Central memory CD8-positive, alpha-beta T cell (primary cell): ENCODE results near the gene ACTR3.

Source experiments
- ATAC-seq: fragments of 150-1000 bp; cut with Tn5 transposase; replicated peaks from 2 replicates; pipeline ENCODE4 v1.10.0; 2022; ENCODE audit warnings: mild to moderate bottlenecking, moderate FRiP score, moderate number of reproducible peaks; ENCODE audit not compliant: poor library complexity, severe bottlenecking; ENCODE audit errors: extremely low read depth
- DNase-seq, 2 donors: peaks; one replicate each; pipeline ENCODE4 v3.0.0; 2021; ENCODE audit warnings: low spot score in 2 of 2
- H3K27ac Mint-ChIP-seq: one replicate; pipeline ENCODE4 v1.8.0; 2022; ENCODE audit warnings: low read depth, mild to moderate bottlenecking, moderate library complexity, mixed read lengths
- H3K27me3 Mint-ChIP-seq: one replicate; pipeline ENCODE4 v1.8.0; 2022; ENCODE audit warnings: mixed read lengths
- H3K36me3 Mint-ChIP-seq: one replicate; pipeline ENCODE4 v1.8.0; 2022; ENCODE audit warnings: mild to moderate bottlenecking, moderate library complexity, mixed read lengths; ENCODE audit not compliant: insufficient read depth
- H3K4me1 Mint-ChIP-seq: one replicate; pipeline ENCODE4 v1.8.0; 2022; ENCODE audit warnings: mixed read lengths
- H3K4me3 Mint-ChIP-seq: one replicate; pipeline ENCODE4 v1.8.0; 2022; ENCODE audit warnings: mild to moderate bottlenecking, moderate library complexity, mixed read lengths
- H3K9me3 Mint-ChIP-seq: one replicate; pipeline ENCODE4 v1.8.0; 2022; ENCODE audit warnings: mixed read lengths

The ACTR3 gene

GRCh38 chr2:113978524-113979190 lies 88.8 kb downstream of the ACTR3 start:
- DNase-seq = no peak
- no peaks in the 10 kb centered on the region for H3K27me3 Mint-ChIP-seq
- no peaks in the 10 kb centered on the region for H3K9me3 Mint-ChIP-seq
- H3K27ac Mint-ChIP-seq = peak overlapping the region; percentile 72
- H3K4me3 Mint-ChIP-seq = no peak overlapping the region
- no peaks in the 10 kb centered on the region for H3K4me1 Mint-ChIP-seq
- H3K36me3 Mint-ChIP-seq = peaks cover 14% of the 10 kb centered on the region
- no peak for ATAC-seq

DNA sequence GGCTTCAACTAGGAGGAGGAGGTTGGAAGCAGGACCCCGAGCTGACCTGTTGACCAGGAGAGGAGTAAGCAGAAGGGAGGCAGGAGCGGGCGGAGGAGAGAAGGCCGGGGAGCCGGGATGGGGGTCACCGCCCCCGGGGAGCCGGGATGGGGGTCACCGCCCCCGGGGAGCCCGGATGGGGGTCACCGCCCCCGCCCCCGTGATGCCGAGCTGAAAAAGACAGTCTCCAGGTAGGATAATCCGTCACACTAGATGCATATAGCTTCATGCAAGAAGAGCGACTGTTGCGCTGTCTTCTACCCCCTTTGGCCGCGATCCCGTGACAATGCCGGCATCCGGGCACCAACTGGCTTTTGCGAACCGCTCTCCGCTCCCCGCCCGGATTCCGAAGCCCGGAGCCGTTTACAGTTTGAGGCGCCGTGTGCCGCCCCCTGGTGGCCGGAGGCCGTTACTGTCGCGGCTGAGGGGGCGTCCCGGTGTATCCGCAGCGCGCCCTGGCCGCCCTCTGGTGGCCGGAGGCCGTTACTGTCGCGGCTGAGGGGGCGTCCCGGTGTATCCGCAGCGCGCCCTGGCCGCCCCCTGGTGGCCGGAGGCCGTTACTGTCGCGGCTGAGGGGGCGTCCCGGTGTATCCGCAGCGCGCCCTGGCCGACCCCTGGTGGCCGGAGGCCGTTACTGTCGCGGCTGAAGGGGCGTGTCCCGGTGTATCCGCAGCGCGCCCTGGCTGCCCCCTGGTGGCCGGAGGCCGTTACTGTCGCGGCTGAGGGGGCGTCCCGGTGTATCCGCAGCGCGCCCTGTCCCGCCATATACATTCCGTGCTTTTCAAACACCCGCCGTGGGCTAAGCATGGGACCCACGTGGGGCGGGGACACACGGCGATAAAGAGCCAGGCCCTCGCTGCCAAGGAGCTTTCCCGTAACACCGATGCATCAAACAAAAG lies 89.6 kb downstream of the ACTR3 start:
- H3K27ac Mint-ChIP-seq = peak overlapping the region; percentile 72
- no peaks in the 10 kb centered on the region for H3K4me1 Mint-ChIP-seq
- no peaks in the 10 kb centered on the region for H3K9me3 Mint-ChIP-seq

GRCh38 chr2:113980946-113981345 lies 91.1 kb downstream of the ACTR3 start:
- DNase-seq = no peak
- ATAC-seq = no peak
- Mint-ChIP-seq H3K4me1 (no peaks in the 10 kb centered on the region), H3K36me3 (peaks cover 14% of the 10 kb centered on the region), H3K27ac (peak overlapping the region; percentile 62), H3K27me3 (no peaks in the 10 kb centered on the region), H3K4me3 (no peak overlapping the region), H3K9me3 (no peaks in the 10 kb centered on the region)

More for the DNA sequence above, 89.6 kb downstream of the ACTR3 start:
- ATAC-seq (peak; percentile 49), DNase-seq (peak in 1 of 2 donors; percentile 39)
- H3K4me3 Mint-ChIP-seq = no peak overlapping the region
- H3K36me3 Mint-ChIP-seq = peaks cover 16% of the 10 kb centered on the region
- no peaks in the 10 kb centered on the region for H3K27me3 Mint-ChIP-seq

GRCh38 chr2:113981404-113982134 lies 91.7 kb downstream of the ACTR3 start:
- no peaks in the 10 kb centered on the region for H3K9me3 Mint-ChIP-seq
- H3K4me3 Mint-ChIP-seq = no peak overlapping the region
- DNase-seq (no peak), ATAC-seq (no peak)
- no peaks in the 10 kb centered on the region for H3K27me3 Mint-ChIP-seq
- no peaks in the 10 kb centered on the region for H3K4me1 Mint-ChIP-seq
- peak overlapping the region; percentile 62 for H3K27ac Mint-ChIP-seq
- peaks cover 14% of the 10 kb centered on the region for H3K36me3 Mint-ChIP-seq

- DNase-seq (no peak), ATAC-seq (no peak)
- no peak overlapping the region for H3K4me3 Mint-ChIP-seq
- H3K36me3 Mint-ChIP-seq = peaks cover 8% of the 10 kb centered on the region
- no peaks in the 10 kb centered on the region for H3K4me1 Mint-ChIP-seq
- H3K27ac Mint-ChIP-seq = no peak overlapping the region
- peaks cover 17% of the 10 kb centered on the region for H3K27me3 Mint-ChIP-seq
- no peaks in the 10 kb centered on the region for H3K9me3 Mint-ChIP-seq
These were observed 95.9 kb downstream of the ACTR3 start for GRCh38 chr2:113985554-113986397.

DNA sequence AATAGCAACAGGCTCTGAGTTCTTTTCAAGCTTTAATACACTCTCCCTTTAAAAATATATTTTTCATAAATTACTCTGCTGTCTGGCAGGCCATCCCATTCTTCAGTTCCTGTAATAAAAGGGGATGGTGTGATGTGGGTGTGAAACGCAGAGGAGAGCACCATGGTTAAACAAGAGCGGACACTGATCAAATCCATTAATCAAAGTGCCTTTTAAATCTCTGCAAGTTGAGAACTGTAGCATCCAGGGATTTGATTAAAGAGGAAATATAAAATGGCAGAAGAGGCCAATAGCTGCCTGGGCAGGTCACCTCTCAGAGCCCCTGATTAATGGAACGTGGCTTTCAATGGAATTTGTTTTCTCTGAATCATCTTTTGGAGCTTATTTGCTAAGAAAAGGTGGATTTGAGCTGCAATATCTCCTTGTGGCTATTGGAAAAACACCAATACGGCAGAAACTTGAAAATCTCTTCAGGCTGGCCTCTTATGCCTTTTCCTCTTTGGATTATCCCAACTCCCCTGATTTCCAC lies 96.9 kb downstream of the ACTR3 start:
- no peaks in the 10 kb centered on the region for H3K4me1 Mint-ChIP-seq
- H3K9me3 Mint-ChIP-seq = no peaks in the 10 kb centered on the region
- H3K36me3 Mint-ChIP-seq = peaks cover 8% of the 10 kb centered on the region
- no peak overlapping the region for H3K27ac Mint-ChIP-seq
- H3K27me3 Mint-ChIP-seq = peaks cover 17% of the 10 kb centered on the region
- DNase-seq (no peak), ATAC-seq (no peak)
- no peak overlapping the region for H3K4me3 Mint-ChIP-seq

- peaks cover 3% of the 10 kb centered on the region for H3K36me3 Mint-ChIP-seq
- H3K9me3 Mint-ChIP-seq = no peaks in the 10 kb centered on the region
- DNase-seq (no peak), ATAC-seq (no peak)
- H3K4me3 Mint-ChIP-seq = no peak overlapping the region
- H3K27me3 Mint-ChIP-seq = peaks cover 23% of the 10 kb centered on the region
- H3K27ac Mint-ChIP-seq = no peak overlapping the region
- peaks cover 6% of the 10 kb centered on the region for H3K4me1 Mint-ChIP-seq
These were observed 102.2 kb downstream of the ACTR3 start for GRCh38 chr2:113992090-113992489.

GRCh38 chr2:113996671-113997594 lies 107.0 kb downstream of the ACTR3 start:
- Mint-ChIP-seq H3K9me3 (no peaks in the 10 kb centered on the region), H3K27me3 (peaks cover 24% of the 10 kb centered on the region), H3K4me3 (no peak overlapping the region), H3K36me3 (no peaks in the 10 kb centered on the region), H3K4me1 (peaks cover 8% of the 10 kb centered on the region), H3K27ac (no peak overlapping the region)
- ATAC-seq (no peak), DNase-seq (no peak)

GRCh38 chr2:114001152-114001551 lies 111.3 kb downstream of the ACTR3 start:
- DNase-seq (no peak), ATAC-seq (no peak)
- Mint-ChIP-seq H3K27me3 (peaks cover 34% of the 10 kb centered on the region), H3K9me3 (peaks cover 5% of the 10 kb centered on the region), H3K27ac (no peak overlapping the region), H3K36me3 (no peaks in the 10 kb centered on the region), H3K4me1 (peaks cover 8% of the 10 kb centered on the region), H3K4me3 (no peak overlapping the region)

DNA sequence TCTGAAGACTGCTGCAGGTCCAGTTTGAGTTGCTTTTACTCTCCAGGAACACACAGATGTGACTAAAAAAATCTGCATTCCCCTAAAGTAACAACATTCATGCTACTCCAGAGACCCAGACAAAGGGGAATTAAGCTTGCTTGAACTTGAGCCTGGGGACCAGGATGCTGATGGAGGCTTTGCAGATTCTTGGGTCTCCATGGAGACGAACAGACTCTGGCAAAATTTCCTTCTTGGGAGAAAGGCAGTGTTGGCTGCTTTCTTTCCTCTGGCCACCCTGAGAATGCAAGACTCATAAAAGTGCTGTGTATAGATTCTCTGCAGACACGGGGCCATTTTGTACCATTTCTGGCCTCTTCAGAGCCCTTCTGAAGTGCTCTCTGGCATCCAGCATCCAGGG lies 112.0 kb downstream of the ACTR3 start:
- Mint-ChIP-seq H3K27ac (no peak overlapping the region), H3K27me3 (peaks cover 28% of the 10 kb centered on the region), H3K36me3 (no peaks in the 10 kb centered on the region), H3K9me3 (peaks cover 5% of the 10 kb centered on the region), H3K4me1 (peaks cover 4% of the 10 kb centered on the region), H3K4me3 (no peak overlapping the region)
- DNase-seq (no peak), ATAC-seq (no peak)
